A549 treated with dexamethasone at 1 μM for 4 hours (cell line): ENCODE measurements around the gene ATF7IP. TPM values are rescaled to one million over a fixed set of nuclear protein-coding genes. Genes with fewer than 3 reads are reported as not detected.

ENCODE experiments used
- total RNA-seq: library from RNA; stranded (reverse); fragments of 200-300 nt; extraction: Qiagen RNA extraction; gene quantifications from 5 replicates; pipeline ENCODE4 v1.2.3, GENCODE V29; 2022

ATF7IP gene, protein sequence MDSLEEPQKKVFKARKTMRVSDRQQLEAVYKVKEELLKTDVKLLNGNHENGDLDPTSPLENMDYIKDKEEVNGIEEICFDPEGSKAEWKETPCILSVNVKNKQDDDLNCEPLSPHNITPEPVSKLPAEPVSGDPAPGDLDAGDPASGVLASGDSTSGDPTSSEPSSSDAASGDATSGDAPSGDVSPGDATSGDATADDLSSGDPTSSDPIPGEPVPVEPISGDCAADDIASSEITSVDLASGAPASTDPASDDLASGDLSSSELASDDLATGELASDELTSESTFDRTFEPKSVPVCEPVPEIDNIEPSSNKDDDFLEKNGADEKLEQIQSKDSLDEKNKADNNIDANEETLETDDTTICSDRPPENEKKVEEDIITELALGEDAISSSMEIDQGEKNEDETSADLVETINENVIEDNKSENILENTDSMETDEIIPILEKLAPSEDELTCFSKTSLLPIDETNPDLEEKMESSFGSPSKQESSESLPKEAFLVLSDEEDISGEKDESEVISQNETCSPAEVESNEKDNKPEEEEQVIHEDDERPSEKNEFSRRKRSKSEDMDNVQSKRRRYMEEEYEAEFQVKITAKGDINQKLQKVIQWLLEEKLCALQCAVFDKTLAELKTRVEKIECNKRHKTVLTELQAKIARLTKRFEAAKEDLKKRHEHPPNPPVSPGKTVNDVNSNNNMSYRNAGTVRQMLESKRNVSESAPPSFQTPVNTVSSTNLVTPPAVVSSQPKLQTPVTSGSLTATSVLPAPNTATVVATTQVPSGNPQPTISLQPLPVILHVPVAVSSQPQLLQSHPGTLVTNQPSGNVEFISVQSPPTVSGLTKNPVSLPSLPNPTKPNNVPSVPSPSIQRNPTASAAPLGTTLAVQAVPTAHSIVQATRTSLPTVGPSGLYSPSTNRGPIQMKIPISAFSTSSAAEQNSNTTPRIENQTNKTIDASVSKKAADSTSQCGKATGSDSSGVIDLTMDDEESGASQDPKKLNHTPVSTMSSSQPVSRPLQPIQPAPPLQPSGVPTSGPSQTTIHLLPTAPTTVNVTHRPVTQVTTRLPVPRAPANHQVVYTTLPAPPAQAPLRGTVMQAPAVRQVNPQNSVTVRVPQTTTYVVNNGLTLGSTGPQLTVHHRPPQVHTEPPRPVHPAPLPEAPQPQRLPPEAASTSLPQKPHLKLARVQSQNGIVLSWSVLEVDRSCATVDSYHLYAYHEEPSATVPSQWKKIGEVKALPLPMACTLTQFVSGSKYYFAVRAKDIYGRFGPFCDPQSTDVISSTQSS
- total RNA-seq = 3.3 to 6.7 TPM (median 5.6 TPM) in 5 replicates

DNA sequence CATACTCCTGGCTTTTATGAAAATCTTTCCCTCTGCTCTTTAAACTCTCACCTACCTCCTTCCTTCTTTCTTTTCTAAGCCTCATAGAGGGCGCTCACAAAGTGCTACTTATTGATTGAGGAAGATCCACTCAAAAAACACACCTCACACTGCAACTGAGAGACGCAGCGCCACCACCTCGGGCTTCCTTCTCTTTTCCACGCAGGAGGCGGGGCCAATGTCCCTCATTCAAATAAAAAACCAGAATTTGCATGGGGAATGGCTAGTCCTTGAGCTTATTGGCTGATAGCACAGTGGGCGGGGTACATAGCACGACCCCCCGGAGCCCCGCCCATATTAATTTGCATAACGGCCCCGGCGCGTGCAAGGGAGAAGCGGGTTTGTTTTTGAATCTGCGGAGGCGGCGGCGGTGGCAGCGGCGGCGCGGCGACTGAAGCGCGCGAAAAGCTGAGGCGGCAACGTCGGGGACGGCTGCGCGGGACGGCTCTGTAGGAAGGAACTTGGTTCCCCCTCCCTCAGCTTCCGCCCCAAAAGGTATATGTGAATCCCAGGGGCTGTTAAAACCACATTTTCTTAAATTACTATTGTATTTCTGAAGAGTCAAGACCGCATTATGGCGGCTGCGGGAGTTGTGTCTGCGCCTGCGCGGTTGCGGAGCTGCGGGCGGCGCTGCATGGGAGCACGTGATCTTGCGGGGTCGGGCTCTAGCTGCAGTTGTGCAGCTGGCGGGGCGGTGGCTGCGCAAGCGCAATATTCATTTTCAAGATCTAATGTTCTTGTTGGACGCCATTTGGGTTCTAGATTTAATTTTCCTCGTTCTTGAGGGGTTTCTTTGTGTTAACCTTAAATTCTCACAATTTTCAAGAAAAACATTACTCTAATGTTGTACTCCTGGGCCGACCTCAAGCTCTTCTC, at the start of gene ATF7IP:
ATF7IP (plus strand) TSS at position 389 of the 915 bp plus-strand sequence. CDS start 58,234 bp downstream, outside the sequence.

Other genes starting within 250 kb of the ATF7IP start
- gene PLBD1, start 202.2 kb downstream of the ATF7IP start, total RNA-seq = 3.9 to 6.3 TPM (median 4.8 TPM) in 5 replicates